ENCODE measurements around the gene DNAH10. TPM values are rescaled to one million over a fixed set of nuclear protein-coding genes. Genes with fewer than 3 reads are reported as not detected.

Gene DNAH10
- polyA plus RNA-seq, 2 of the 4 experiments (the other 2 are of a cell fraction): 0.14 to 0.39 TPM

DNA sequence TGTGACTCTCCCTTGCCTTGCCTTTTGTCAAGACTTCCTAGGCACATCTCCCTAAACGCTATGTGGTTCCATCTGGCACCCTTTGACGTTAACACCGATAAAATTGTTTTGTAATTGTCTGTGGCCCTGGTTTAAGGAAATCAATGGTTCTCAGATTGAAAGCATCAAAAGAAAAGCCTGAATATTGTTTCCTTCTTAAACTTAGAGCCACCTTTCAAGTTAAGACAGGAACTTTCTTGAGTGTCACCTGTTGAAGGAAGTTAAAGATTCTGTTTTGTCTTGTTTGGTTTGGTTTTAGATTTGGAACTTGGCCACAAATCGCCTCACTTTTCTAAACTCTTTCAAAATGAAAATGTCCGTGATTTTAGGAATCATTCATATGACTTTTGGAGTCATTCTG is 14.8 kb upstream of the DNAH10 start:
- H3K4me2 ChIP-seq: no peak overlapping the region
- ChIA-PET CTCF (interaction anchor here (0.8 kb wide), 1 partner anchor 259 kb away, joined by 3 read pairs; no protein-coding TSS in a partner anchor), POLR2A (no interaction called here)
- no peak for ATAC-seq
- 92% methylated on average over 5 of the region's 5 CpGs for WGBS (ENCODE audit: missing lambda C conversion rate)
- FAIRE-seq: peak; percentile 23
- H3K4me3 ChIP-seq: no peak overlapping the region
- H3K9me3 ChIP-seq: no peaks in the 10 kb centered on the region
- H3K27ac ChIP-seq: no peak overlapping the region
- TF ChIP-seq, protein P1, sequence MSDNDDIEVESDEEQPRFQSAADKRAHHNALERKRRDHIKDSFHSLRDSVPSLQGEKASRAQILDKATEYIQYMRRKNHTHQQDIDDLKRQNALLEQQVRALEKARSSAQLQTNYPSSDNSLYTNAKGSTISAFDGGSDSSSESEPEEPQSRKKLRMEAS (IDR thresholded peaks at IDR 0.05): no peak
- TF ChIP-seq, protein P2, sequence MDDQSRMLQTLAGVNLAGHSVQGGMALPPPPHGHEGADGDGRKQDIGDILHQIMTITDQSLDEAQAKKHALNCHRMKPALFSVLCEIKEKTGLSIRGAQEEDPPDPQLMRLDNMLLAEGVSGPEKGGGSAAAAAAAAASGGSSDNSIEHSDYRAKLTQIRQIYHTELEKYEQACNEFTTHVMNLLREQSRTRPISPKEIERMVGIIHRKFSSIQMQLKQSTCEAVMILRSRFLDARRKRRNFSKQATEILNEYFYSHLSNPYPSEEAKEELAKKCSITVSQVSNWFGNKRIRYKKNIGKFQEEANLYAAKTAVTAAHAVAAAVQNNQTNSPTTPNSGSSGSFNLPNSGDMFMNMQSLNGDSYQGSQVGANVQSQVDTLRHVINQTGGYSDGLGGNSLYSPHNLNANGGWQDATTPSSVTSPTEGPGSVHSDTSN (IDR thresholded peaks at IDR 0.05): no peak
- TF ChIP-seq POLR2A (IDR thresholded peaks at IDR 0.05; ENCODE audit: low read length) (no peak), HOXB5 (CRISPR knock-in tag; IDR thresholded peaks at IDR 0.05) (no peak), ZSCAN20 (CRISPR knock-in tag; IDR thresholded peaks at IDR 0.05) (no peak), HDAC2 (IDR thresholded peaks at IDR 0.05) (no peak), TFCP2L1 (CRISPR knock-in tag; IDR thresholded peaks at IDR 0.05) (no peak), JUN (IDR thresholded peaks at IDR 0.05) (no peak), ZNF302 (CRISPR knock-in tag; IDR thresholded peaks at IDR 0.05) (no peak), POLR2AphosphoS2 (conservative IDR thresholded peaks at IDR 0.05; ENCODE audit: low read length) (no peak), SMC3 (IDR thresholded peaks at IDR 0.05) (no peak)
- TF ChIP-seq, protein P3, sequence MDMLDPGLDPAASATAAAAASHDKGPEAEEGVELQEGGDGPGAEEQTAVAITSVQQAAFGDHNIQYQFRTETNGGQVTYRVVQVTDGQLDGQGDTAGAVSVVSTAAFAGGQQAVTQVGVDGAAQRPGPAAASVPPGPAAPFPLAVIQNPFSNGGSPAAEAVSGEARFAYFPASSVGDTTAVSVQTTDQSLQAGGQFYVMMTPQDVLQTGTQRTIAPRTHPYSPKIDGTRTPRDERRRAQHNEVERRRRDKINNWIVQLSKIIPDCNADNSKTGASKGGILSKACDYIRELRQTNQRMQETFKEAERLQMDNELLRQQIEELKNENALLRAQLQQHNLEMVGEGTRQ (IDR thresholded peaks at IDR 0.05): no peak
- TF ChIP-seq, protein P4, sequence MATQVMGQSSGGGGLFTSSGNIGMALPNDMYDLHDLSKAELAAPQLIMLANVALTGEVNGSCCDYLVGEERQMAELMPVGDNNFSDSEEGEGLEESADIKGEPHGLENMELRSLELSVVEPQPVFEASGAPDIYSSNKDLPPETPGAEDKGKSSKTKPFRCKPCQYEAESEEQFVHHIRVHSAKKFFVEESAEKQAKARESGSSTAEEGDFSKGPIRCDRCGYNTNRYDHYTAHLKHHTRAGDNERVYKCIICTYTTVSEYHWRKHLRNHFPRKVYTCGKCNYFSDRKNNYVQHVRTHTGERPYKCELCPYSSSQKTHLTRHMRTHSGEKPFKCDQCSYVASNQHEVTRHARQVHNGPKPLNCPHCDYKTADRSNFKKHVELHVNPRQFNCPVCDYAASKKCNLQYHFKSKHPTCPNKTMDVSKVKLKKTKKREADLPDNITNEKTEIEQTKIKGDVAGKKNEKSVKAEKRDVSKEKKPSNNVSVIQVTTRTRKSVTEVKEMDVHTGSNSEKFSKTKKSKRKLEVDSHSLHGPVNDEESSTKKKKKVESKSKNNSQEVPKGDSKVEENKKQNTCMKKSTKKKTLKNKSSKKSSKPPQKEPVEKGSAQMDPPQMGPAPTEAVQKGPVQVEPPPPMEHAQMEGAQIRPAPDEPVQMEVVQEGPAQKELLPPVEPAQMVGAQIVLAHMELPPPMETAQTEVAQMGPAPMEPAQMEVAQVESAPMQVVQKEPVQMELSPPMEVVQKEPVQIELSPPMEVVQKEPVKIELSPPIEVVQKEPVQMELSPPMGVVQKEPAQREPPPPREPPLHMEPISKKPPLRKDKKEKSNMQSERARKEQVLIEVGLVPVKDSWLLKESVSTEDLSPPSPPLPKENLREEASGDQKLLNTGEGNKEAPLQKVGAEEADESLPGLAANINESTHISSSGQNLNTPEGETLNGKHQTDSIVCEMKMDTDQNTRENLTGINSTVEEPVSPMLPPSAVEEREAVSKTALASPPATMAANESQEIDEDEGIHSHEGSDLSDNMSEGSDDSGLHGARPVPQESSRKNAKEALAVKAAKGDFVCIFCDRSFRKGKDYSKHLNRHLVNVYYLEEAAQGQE (IDR thresholded peaks at IDR 0.05): no peak
- no peaks in the 10 kb centered on the region for H3K4me1 ChIP-seq
- no peak for DNase-seq (ENCODE audit: low read depth in 1 of 2, low spot score in 1 of 2)

DNA sequence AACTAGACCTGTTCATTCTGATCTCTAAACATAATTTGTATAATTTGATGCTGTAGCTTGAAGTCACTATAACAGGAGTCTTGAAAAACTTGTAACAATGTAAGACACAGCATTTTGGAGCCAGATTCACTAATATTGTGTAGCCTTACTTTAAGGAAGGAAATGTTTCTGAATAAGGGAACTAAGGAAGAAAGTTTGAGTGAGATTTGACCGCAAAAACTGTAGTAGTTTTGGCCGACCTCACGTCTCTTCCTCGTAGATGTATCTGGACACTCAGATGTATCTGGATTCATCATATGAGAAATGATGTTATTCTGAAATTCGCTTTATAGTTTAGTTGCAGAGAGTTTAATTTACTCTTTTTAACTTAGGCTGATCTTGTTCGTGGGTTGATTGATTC is 13.9 kb upstream of the DNAH10 start:
- POLR2A ChIA-PET: no interaction called here
- DNase-seq (ENCODE audit: low read depth in 1 of 2, low spot score in 1 of 2) (no peak), FAIRE-seq (no peak), ATAC-seq (no peak)
- H3K4me2 ChIP-seq: no peak overlapping the region
- WGBS (ENCODE audit: missing lambda C conversion rate): 89% methylated on average over 6 of the region's 6 CpGs
- no peak overlapping the region for H3K27ac ChIP-seq
- no peaks in the 10 kb centered on the region for H3K9me3 ChIP-seq
- TF ChIP-seq EHMT2 (IDR thresholded peaks at IDR 0.05; ENCODE audit: low read depth) (no peak), ESRRA (IDR thresholded peaks at IDR 0.05; ENCODE audit: borderline replicate concordance, low read length) (no peak), ZSCAN20 (CRISPR knock-in tag; IDR thresholded peaks at IDR 0.05) (no peak), POLR2A (IDR thresholded peaks at IDR 0.05; ENCODE audit: low read length) (no peak), EHF (CRISPR knock-in tag; IDR thresholded peaks at IDR 0.05) (no peak), POLR2AphosphoS2 (conservative IDR thresholded peaks at IDR 0.05; ENCODE audit: low read length) (no peak), JUN (IDR thresholded peaks at IDR 0.05) (no peak), HOXA7 (CRISPR knock-in tag; IDR thresholded peaks at IDR 0.05) (no peak), ZC3H11A (IDR thresholded peaks at IDR 0.05) (no peak), ZNF302 (CRISPR knock-in tag; IDR thresholded peaks at IDR 0.05) (no peak), RNF2 (IDR thresholded peaks at IDR 0.05; ENCODE audit: borderline replicate concordance, low read depth) (no peak), MYC (IDR thresholded peaks at IDR 0.05; ENCODE audit: borderline replicate concordance, low read length) (no peak)
- TF ChIP-seq, protein P5, sequence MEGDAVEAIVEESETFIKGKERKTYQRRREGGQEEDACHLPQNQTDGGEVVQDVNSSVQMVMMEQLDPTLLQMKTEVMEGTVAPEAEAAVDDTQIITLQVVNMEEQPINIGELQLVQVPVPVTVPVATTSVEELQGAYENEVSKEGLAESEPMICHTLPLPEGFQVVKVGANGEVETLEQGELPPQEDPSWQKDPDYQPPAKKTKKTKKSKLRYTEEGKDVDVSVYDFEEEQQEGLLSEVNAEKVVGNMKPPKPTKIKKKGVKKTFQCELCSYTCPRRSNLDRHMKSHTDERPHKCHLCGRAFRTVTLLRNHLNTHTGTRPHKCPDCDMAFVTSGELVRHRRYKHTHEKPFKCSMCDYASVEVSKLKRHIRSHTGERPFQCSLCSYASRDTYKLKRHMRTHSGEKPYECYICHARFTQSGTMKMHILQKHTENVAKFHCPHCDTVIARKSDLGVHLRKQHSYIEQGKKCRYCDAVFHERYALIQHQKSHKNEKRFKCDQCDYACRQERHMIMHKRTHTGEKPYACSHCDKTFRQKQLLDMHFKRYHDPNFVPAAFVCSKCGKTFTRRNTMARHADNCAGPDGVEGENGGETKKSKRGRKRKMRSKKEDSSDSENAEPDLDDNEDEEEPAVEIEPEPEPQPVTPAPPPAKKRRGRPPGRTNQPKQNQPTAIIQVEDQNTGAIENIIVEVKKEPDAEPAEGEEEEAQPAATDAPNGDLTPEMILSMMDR (IDR thresholded peaks at IDR 0.05): no peak
- TF ChIP-seq, protein P6, sequence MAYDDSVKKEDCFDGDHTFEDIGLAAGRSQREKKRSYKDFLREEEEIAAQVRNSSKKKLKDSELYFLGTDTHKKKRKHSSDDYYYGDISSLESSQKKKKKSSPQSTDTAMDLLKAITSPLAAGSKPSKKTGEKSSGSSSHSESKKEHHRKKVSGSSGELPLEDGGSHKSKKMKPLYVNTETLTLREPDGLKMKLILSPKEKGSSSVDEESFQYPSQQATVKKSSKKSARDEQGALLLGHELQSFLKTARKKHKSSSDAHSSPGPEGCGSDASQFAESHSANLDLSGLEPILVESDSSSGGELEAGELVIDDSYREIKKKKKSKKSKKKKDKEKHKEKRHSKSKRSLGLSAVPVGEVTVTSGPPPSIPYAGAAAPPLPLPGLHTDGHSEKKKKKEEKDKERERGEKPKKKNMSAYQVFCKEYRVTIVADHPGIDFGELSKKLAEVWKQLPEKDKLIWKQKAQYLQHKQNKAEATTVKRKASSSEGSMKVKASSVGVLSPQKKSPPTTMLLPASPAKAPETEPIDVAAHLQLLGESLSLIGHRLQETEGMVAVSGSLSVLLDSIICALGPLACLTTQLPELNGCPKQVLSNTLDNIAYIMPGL (CRISPR knock-in tag; IDR thresholded peaks at IDR 0.05; ENCODE audit: borderline replicate concordance): no peak
- TF ChIP-seq, protein P2 (IDR thresholded peaks at IDR 0.05): no peak
- TF ChIP-seq, protein P7, sequence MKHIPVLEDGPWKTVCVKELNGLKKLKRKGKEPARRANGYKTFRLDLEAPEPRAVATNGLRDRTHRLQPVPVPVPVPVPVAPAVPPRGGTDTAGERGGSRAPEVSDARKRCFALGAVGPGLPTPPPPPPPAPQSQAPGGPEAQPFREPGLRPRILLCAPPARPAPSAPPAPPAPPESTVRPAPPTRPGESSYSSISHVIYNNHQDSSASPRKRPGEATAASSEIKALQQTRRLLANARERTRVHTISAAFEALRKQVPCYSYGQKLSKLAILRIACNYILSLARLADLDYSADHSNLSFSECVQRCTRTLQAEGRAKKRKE (CRISPR knock-in tag; IDR thresholded peaks at IDR 0.05; ENCODE audit: low read depth): no peak
- TF ChIP-seq, protein P1 (IDR thresholded peaks at IDR 0.05): no peak
- no peaks in the 10 kb centered on the region for H3K4me1 ChIP-seq
- H3K4me3 ChIP-seq: no peak overlapping the region
- CTCF ChIA-PET: interaction anchor here (0.8 kb wide), 1 partner anchor 258 kb away, joined by 3 read pairs; no protein-coding TSS in a partner anchor
